ENCODE results near the gene TEDC1.

TEDC1 gene

GRCh38 chr14:105487449-105487985, 3.5 kb upstream of the TEDC1 start:
- TF ChIP-seq CREB1 (IDR thresholded peaks at IDR 0.05; ENCODE audit: low read depth) (no peak), TEAD4 (IDR thresholded peaks at IDR 0.05) (no peak), USF1 (IDR thresholded peaks at IDR 0.05) (no peak), YY1 (IDR thresholded peaks at IDR 0.05; ENCODE audit: low read depth) (no peak), FOXM1 (IDR thresholded peaks at IDR 0.05; ENCODE audit: borderline replicate concordance, low read depth) (no peak), NFIC (IDR thresholded peaks at IDR 0.05) (no peak), MAX (IDR thresholded peaks at IDR 0.05) (no peak), TAF1 (IDR thresholded peaks at IDR 0.05; ENCODE audit: low read depth) (no peak), EP300 (IDR thresholded peaks at IDR 0.05; ENCODE audit: borderline replicate concordance) (no peak), REST (IDR thresholded peaks at IDR 0.05; ENCODE audit: low read depth) (no peak), EGR1 (IDR thresholded peaks at IDR 0.05) (no peak), ZBTB7A (IDR thresholded peaks at IDR 0.05; ENCODE audit: low read depth) (no peak), CEBPB (IDR thresholded peaks at IDR 0.05) (no peak), TCF12 (IDR thresholded peaks at IDR 0.05; ENCODE audit: low read depth) (no peak), RAD21 (IDR thresholded peaks at IDR 0.05; ENCODE audit: low read depth) (no peak)

- TF ChIP-seq RAD21 (IDR thresholded peaks at IDR 0.05; ENCODE audit: low read depth): peak; percentile 31; the same call in 1 of the 2 replicates
- TF ChIP-seq MAX (IDR thresholded peaks at IDR 0.05): no peak
Observed at GRCh38 chr14:105487986-105488777, 2.9 kb upstream of the TEDC1 start.

GRCh38 chr14:105488781-105489541, 2.1 kb upstream of the TEDC1 start:
- no peak for TF ChIP-seq TEAD4 (IDR thresholded peaks at IDR 0.05)
- no peak for TF ChIP-seq NFIC (IDR thresholded peaks at IDR 0.05)
- TF ChIP-seq TAF1 (IDR thresholded peaks at IDR 0.05; ENCODE audit: low read depth): no peak
- TF ChIP-seq RAD21 (IDR thresholded peaks at IDR 0.05; ENCODE audit: low read depth): no peak
- TF ChIP-seq USF1 (IDR thresholded peaks at IDR 0.05): no peak
- TF ChIP-seq MAX (IDR thresholded peaks at IDR 0.05): no peak
- TF ChIP-seq EGR1 (IDR thresholded peaks at IDR 0.05): no peak
- TF ChIP-seq REST (IDR thresholded peaks at IDR 0.05; ENCODE audit: low read depth): no peak
- no peak for TF ChIP-seq EP300 (IDR thresholded peaks at IDR 0.05; ENCODE audit: borderline replicate concordance)
- no peak for TF ChIP-seq CEBPB (IDR thresholded peaks at IDR 0.05)
- TF ChIP-seq YY1 (IDR thresholded peaks at IDR 0.05; ENCODE audit: low read depth): no peak
- no peak; the same call in 1 of the 2 replicates for TF ChIP-seq ZBTB7A (IDR thresholded peaks at IDR 0.05; ENCODE audit: low read depth)
- TF ChIP-seq TCF12 (IDR thresholded peaks at IDR 0.05; ENCODE audit: low read depth): no peak
- TF ChIP-seq CREB1 (IDR thresholded peaks at IDR 0.05; ENCODE audit: low read depth): no peak
- TF ChIP-seq FOXM1 (IDR thresholded peaks at IDR 0.05; ENCODE audit: borderline replicate concordance, low read depth): no peak

GRCh38 chr14:105489542-105490266, 1.3 kb upstream of the TEDC1 start:
- TF ChIP-seq EGR1 (IDR thresholded peaks at IDR 0.05) (peak; percentile 81), FOXM1 (IDR thresholded peaks at IDR 0.05; ENCODE audit: borderline replicate concordance, low read depth) (no peak), REST (IDR thresholded peaks at IDR 0.05; ENCODE audit: low read depth) (no peak), CREB1 (IDR thresholded peaks at IDR 0.05; ENCODE audit: low read depth) (no peak), CEBPB (IDR thresholded peaks at IDR 0.05) (no peak), RAD21 (IDR thresholded peaks at IDR 0.05; ENCODE audit: low read depth) (peak; percentile 68), MAX (IDR thresholded peaks at IDR 0.05) (peak; percentile 63), TEAD4 (IDR thresholded peaks at IDR 0.05) (peak; percentile 41), TCF12 (IDR thresholded peaks at IDR 0.05; ENCODE audit: low read depth) (peak; percentile 80), ZBTB7A (IDR thresholded peaks at IDR 0.05; ENCODE audit: low read depth) (peak; percentile 75), YY1 (IDR thresholded peaks at IDR 0.05; ENCODE audit: low read depth) (peak; percentile 66), EP300 (IDR thresholded peaks at IDR 0.05; ENCODE audit: borderline replicate concordance) (no peak), USF1 (IDR thresholded peaks at IDR 0.05) (no peak), TAF1 (IDR thresholded peaks at IDR 0.05; ENCODE audit: low read depth) (no peak), NFIC (IDR thresholded peaks at IDR 0.05) (peak; percentile 60)
